GM19372 (cell line): ENCODE results near the gene LMNTD1.
"Not testable (repeated sequence)": the region's sequence is repeated elsewhere in the genome, so short reads cannot be mapped to it uniquely, and the experiment has no call there.

Experiments
- ATAC-seq: cut with Tn5 transposase; IDR thresholded peaks from one replicate; pipeline ENCODE4 v1.9.1; 2021; ENCODE audit warnings: mild to moderate bottlenecking, low read depth, moderate library complexity; ENCODE audit not compliant: unreplicated experiment

The LMNTD1 gene

DNA sequence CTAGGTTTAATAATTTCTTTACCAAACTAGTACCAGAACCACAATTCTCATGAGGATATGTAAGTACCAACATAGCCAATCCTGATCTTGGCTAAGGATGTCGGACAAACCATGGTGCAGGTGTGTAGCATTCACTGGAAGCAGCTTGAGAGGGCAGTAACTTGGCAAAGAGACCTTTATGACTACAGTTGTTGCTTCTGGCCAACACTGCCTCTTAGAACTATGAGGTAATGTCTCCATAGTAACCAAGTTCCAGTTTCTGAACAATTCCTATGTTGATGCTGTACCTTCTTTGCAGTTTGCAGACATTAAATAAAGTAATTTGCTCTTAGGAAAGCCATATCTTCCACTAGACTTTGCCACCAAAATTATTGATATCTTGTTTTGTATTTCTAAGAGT, at the start of gene LMNTD1:
Gene LMNTD1 (minus strand): TSS at position 186 of the 400 bp plus-strand sequence. CDS start 324 bp downstream, outside the sequence.
- ATAC-seq = no peak

- no peak for ATAC-seq
These were observed 45.9 kb upstream of the LMNTD1 start for GRCh38 chr12:25598956-25599355.

- ATAC-seq = not testable (repeated sequence)
These were observed 42.4 kb upstream of the LMNTD1 start for GRCh38 chr12:25595496-25595895.

DNA sequence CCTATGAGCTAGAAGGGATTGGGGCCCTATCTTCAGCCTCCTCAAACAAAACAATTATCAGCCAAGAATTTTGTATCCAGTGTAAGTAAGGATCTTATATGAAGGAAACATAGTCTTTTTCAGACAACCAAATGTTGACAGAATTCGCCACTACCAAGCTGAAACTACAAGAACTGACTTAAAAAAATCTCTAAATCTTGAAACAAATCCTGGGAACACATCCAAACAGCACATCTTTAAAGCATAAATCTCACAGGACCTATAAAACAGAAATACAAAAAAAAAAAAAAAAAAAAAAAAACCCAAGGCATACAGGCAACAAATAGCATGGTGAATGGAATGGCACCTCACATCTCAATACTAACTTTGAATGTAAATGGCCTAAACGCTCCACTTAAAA, 41.3 kb upstream of the LMNTD1 start:
- ATAC-seq = no peak

DNA sequence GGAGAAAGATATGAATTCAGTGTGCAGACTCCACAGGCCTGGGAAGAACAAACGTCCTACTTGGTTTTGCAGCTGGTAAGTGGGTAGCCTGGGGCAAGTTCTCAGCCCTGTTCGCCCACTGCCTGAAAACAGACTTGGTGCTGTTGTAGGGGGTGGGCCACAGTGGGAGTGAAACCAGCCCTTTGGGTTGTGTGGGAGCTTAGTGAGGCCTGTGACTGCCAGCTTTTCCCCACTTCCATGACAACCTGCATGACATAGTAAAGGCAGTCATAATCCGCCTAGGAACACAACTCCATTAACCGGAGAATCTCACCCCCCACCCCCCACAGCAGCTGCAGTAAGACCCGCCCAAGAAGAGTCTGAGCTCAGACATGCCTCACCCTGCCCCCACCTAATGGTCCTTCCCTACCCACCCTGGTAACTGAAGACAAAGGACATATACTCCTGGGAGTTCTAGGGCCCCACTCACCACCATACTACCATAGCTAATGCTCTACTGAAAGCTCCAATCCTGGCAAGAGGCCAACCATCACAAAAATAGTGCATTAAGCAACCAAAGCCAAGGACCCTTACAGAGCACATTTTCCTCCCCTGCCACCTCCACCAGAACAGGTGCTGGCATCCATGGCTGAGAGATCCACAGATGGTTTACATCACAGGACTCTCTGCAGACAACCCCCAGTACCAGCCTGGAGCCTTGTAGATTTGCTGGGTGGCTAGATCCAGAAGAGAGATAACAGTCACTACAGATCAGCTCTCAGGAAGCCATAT, 39.8 kb upstream of the LMNTD1 start:
- no peak for ATAC-seq

GRCh38 chr12:25591144-25591543, 38.1 kb upstream of the LMNTD1 start:
- no peak for ATAC-seq

- no peak for ATAC-seq
These were observed 37.1 kb upstream of the LMNTD1 start for GRCh38 chr12:25590011-25590721.

- no peak for ATAC-seq
These were observed 34.3 kb upstream of the LMNTD1 start for GRCh38 chr12:25587346-25587745.

GRCh38 chr12:25585662-25586061, 32.6 kb upstream of the LMNTD1 start:
- ATAC-seq = no peak

DNA sequence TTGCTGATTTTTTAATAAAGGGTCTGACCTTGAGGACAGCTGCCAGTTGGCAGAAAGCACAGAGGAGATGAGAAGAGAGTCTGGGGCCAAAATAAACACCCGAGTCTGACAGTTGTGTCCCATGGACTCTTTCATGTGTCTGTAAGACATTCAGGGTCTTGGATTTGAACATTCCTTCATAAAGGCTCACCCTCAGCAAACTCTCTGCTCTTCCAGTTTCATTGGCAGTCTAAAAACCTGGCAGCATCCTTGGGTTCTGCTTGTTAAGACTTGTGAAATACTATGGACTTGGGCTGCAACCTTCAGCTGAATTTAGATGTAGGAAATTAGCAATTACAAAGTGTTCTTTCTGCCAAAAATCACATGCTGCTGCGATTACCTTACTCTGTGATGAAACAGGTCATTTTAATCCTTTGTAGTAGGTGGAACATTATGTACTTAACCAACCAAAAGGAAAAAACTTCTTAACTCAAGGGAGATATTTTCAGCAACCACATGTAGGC, 32.0 kb upstream of the LMNTD1 start:
- no peak for ATAC-seq

- no peak for ATAC-seq
These were observed 31.5 kb upstream of the LMNTD1 start for GRCh38 chr12:25584596-25584995.

DNA sequence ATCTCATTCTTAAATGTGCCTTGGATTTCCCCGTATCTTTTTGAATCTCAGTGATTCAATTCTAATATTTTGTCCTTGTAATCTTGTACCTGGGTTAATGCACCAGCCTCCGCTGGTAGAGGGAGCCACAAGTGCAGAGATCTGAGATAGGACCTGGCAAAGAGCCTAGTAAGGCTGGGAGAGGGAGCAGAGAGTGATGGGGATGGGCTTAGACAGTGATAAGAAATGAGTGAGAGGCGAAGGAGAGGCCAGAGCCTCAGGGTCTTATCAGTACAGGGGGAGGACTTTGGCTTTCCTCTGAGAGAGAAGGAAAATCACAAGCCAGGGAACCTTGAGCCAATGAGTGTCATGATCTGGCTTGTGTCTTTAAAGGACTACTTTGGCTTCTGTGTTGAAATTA, 30.5 kb upstream of the LMNTD1 start:
- ATAC-seq = no peak

GRCh38 chr12:25581067-25581466, 28.0 kb upstream of the LMNTD1 start:
- no peak for ATAC-seq

DNA sequence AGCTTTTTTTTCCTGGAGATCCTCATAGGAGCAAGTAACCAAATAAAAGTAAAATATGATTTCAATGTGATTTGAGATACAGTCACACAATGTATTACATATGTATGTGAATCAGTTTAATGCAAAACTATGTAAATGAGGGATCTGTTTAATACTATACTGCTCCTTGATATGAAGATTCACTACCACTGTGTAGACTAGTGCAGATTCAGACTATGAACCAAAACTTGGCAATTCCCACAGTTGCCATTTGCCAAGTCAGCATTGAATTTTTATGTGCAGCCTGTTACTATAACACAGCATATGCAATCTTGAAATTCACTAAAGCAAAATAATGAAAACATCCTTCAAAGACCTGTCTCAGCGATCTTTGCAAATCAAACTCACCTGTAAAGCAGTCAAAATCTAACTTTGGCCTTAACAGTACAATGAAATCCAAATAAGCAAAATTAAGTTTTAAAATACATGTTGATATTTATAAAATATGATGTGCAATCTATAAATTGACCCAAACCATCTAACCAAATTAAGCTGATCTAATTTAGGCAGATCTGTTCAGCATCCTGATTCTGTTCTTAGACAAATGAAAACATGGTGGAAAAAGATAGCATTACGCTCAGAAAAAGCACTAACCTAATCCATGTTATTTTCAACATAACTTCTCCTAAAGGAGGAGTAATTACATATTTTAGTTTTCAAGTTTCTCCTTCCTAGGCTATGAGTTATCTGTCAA, 25.5 kb upstream of the LMNTD1 start:
- ATAC-seq = no peak

- ATAC-seq = no peak
These were observed 21.7 kb upstream of the LMNTD1 start for GRCh38 chr12:25574761-25575160.

DNA sequence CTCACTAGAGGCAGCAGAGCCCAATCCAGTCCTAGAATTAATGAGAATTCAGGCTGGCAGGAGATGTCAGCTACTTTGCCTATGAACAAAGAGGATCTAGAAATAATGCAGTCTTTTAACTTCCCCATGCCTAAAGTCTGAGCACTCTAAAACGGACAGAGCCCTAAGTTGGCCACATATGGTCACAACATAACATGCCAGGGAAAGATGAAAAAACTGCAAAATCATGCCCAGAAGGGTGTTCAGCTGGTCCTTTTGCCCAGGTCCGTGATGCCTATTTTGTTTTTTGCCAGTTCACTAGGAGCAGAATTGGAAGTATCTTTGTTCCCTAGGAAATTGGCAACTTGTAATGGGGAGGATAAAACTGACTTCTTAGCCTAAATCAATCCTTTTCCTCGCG, 20.3 kb upstream of the LMNTD1 start:
- ATAC-seq = no peak

DNA sequence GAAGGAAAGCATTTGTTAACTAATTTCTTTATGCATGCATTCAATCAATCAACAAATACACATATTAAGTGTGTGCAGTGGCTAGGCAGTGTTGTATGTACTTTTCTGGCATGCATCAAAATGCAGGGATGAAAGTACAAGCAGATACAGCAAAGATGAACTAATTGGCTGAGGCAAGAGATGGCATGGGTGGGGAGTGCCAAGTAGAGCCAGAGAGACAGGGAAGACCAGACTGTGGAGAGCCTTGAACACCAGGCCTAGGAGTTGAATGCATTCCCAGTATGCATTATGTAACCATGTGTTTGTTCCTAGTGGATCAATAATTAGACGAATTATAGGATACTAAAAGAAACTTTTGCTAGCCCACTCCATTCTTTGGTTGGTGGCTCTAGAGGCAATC, 17.3 kb upstream of the LMNTD1 start:
- no peak for ATAC-seq

DNA sequence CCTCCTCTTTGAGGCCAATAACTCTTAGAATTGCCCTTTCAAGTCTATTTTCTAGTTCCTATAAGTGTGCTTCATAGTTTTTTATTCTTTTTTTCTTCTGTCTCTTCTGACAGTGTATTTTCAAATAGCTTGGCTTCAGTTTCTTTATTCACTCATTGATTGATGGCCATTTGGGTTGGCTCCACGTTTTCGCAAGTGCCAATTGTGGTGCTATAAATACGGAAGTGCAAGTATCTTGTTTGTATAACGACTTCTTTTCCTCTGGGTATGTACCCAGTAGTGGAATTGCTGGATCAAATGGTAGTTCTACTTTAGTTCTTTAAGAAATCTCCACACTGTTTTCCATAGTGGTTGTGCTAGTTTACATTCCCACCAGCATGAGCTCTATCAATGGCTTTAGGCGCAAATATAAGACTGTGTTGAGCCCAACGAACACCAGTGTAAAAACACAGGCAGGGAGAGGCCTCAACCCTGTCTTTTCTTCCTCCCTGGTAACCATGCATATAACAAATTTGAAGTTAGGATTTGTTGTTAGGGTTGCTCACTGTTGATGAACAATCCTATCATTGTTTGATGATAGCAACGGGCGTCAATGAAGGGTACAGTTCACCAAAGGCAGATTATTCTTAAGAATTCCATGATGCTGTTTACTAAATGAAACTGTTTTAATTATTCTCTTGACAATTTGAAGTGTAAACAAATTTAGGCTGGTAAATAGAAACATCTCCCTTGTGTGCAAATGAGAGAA, 13.3 kb upstream of the LMNTD1 start:
- ATAC-seq = no peak

DNA sequence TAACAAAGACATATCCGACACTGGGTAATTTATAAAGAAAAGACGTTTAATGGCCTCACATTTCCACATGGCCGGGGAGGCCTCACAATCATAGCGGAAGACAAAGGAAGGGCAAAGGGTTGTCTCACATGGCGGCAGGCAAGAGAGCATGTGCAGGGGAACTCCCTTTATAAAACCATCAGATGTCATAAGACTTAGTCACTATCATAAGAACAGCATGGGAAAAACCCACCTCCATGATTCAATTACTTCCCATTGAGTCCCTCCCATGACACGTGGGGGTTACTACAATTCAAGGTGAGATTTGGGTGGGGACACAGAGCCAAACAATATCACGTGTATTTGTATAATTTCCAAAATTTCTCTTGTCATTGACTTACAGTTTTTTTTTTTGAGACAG, 5.5 kb upstream of the LMNTD1 start:
- no peak for ATAC-seq

DNA sequence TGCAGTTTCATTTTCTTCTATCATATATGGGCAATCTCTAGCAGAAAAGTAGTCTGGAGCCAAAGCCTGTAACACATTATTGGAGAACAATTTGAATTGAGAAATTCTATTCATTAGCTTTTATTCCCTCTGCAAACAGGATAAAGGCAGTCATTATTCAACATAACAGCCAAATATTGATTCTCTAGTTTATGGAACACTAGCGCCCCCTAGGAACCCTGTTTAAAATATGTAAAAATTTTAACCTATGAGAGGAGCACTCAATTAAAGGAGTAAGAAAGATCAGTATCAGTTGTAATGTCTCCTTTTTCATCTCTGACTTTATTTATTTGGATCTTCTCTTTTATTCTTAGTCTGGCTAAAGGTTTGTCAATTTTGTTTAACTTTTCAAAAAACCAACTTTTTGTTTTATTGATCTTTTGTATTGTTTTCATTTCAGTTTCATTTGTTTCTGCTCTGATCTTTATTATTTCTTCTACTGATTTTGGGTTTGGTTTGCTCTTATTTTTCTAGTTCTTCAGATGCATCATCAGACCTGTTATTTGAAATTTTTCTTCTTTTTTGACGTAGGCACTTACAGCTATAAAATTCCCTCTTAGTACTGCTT, 4.8 kb upstream of the LMNTD1 start:
- no peak for ATAC-seq
